Measurements from ENCODE around the gene TWF1.

- TF ChIP-seq CTCF (IDR thresholded peaks at IDR 0.05) (no peak), POLR2A (IDR thresholded peaks at IDR 0.05) (no peak)
Observed at GRCh38 chr12:43762596-43762995, 43.5 kb downstream of the TWF1 start.

All from body of pancreas (tissue), 4 donors.